ENCODE results near the gene LITAF.

LITAF gene

GRCh38 chr16:11586856-11587642 is at the start of gene LITAF:
Gene LITAF, minus strand, starts transcription at chr16:11586919. Its CDS starts 30,189 bp downstream, at chr16:11556730.
- Histone ChIP-seq H3K36me3 (ENCODE audit: control insufficient read depth, insufficient read depth, low read length) (no peaks in the 10 kb centered on the region), H3K4me1 (ENCODE audit: control insufficient read depth, insufficient read depth, low read length) (no peaks in the 10 kb centered on the region), H3K27ac (ENCODE audit: low read depth, low read length) (peak within 1 kb of the TSS; percentile 79), H3K4me3 (ENCODE audit: low read length) (peak within 1 kb of the TSS; percentile 73), H3K9ac (ENCODE audit: low read length) (peak within 1 kb of the TSS; percentile 76), H3K27me3 (ENCODE audit: control insufficient read depth, insufficient read depth, low read length) (no peaks in the 10 kb centered on the region)

- Histone ChIP-seq H3K27ac (ENCODE audit: low read depth, low read length) (no peak overlapping the region), H3K4me1 (ENCODE audit: control insufficient read depth, insufficient read depth, low read length) (peaks cover 21% of the 10 kb centered on the region), H3K4me3 (ENCODE audit: low read length) (no peak overlapping the region), H3K9ac (ENCODE audit: low read length) (no peak overlapping the region), H3K36me3 (ENCODE audit: control insufficient read depth, insufficient read depth, low read length) (no peaks in the 10 kb centered on the region), H3K27me3 (ENCODE audit: control insufficient read depth, insufficient read depth, low read length) (no peaks in the 10 kb centered on the region)
These were observed 49.5 kb upstream of the LITAF start for GRCh38 chr16:11636172-11636721.

- Histone ChIP-seq H3K9ac (ENCODE audit: low read length) (no peak overlapping the region), H3K4me1 (ENCODE audit: control insufficient read depth, insufficient read depth, low read length) (peaks cover 18% of the 10 kb centered on the region), H3K4me3 (ENCODE audit: low read length) (no peak overlapping the region), H3K27me3 (ENCODE audit: control insufficient read depth, insufficient read depth, low read length) (no peaks in the 10 kb centered on the region), H3K36me3 (ENCODE audit: control insufficient read depth, insufficient read depth, low read length) (no peaks in the 10 kb centered on the region), H3K27ac (ENCODE audit: low read depth, low read length) (no peak overlapping the region)
These were observed 49.0 kb upstream of the LITAF start for GRCh38 chr16:11635679-11636171.

- Histone ChIP-seq H3K36me3 (ENCODE audit: control insufficient read depth, insufficient read depth, low read length) (no peaks in the 10 kb centered on the region), H3K9ac (ENCODE audit: low read length) (no peak overlapping the region), H3K4me1 (ENCODE audit: control insufficient read depth, insufficient read depth, low read length) (peaks cover 13% of the 10 kb centered on the region), H3K27me3 (ENCODE audit: control insufficient read depth, insufficient read depth, low read length) (no peaks in the 10 kb centered on the region), H3K4me3 (ENCODE audit: low read length) (no peak overlapping the region), H3K27ac (ENCODE audit: low read depth, low read length) (no peak overlapping the region)
These were observed 48.5 kb upstream of the LITAF start for GRCh38 chr16:11635113-11635652.

GRCh38 chr16:11634312-11634711 is 47.6 kb upstream of the LITAF start:
- Histone ChIP-seq H3K4me3 (ENCODE audit: low read length) (no peak overlapping the region), H3K4me1 (ENCODE audit: control insufficient read depth, insufficient read depth, low read length) (peaks cover 8% of the 10 kb centered on the region), H3K36me3 (ENCODE audit: control insufficient read depth, insufficient read depth, low read length) (no peaks in the 10 kb centered on the region), H3K27ac (ENCODE audit: low read depth, low read length) (no peak overlapping the region), H3K9ac (ENCODE audit: low read length) (no peak overlapping the region), H3K27me3 (ENCODE audit: control insufficient read depth, insufficient read depth, low read length) (no peaks in the 10 kb centered on the region)

GRCh38 chr16:11633113-11633512 is 46.4 kb upstream of the LITAF start:
- H3K27me3 ChIP-seq (ENCODE audit: control insufficient read depth, insufficient read depth, low read length) = no peaks in the 10 kb centered on the region

GRCh38 chr16:11632455-11632939 is 45.8 kb upstream of the LITAF start:
- Histone ChIP-seq H3K36me3 (ENCODE audit: control insufficient read depth, insufficient read depth, low read length) (no peaks in the 10 kb centered on the region), H3K4me3 (ENCODE audit: low read length) (no peak overlapping the region), H3K27ac (ENCODE audit: low read depth, low read length) (peak overlapping the region; percentile 16), H3K27me3 (ENCODE audit: control insufficient read depth, insufficient read depth, low read length) (no peaks in the 10 kb centered on the region), H3K4me1 (ENCODE audit: control insufficient read depth, insufficient read depth, low read length) (peaks cover 8% of the 10 kb centered on the region), H3K9ac (ENCODE audit: low read length) (no peak overlapping the region)

More at GRCh38 chr16:11633113-11633512, 46.4 kb upstream of the LITAF start:
- Histone ChIP-seq H3K36me3 (ENCODE audit: control insufficient read depth, insufficient read depth, low read length) (no peaks in the 10 kb centered on the region), H3K4me1 (ENCODE audit: control insufficient read depth, insufficient read depth, low read length) (peaks cover 8% of the 10 kb centered on the region), H3K4me3 (ENCODE audit: low read length) (no peak overlapping the region), H3K27ac (ENCODE audit: low read depth, low read length) (no peak overlapping the region), H3K9ac (ENCODE audit: low read length) (no peak overlapping the region)

GRCh38 chr16:11631214-11631613 is 44.5 kb upstream of the LITAF start:
- H3K4me1 ChIP-seq (ENCODE audit: control insufficient read depth, insufficient read depth, low read length) = peaks cover 8% of the 10 kb centered on the region
- no peak overlapping the region for H3K27ac ChIP-seq (ENCODE audit: low read depth, low read length)

GRCh38 chr16:11630768-11631056 is 44.0 kb upstream of the LITAF start:
- peaks cover 8% of the 10 kb centered on the region for H3K4me1 ChIP-seq (ENCODE audit: control insufficient read depth, insufficient read depth, low read length)
- H3K27ac ChIP-seq (ENCODE audit: low read depth, low read length) = no peak overlapping the region

More at GRCh38 chr16:11631214-11631613, 44.5 kb upstream of the LITAF start:
- no peak overlapping the region for H3K4me3 ChIP-seq (ENCODE audit: low read length)
- H3K36me3 ChIP-seq (ENCODE audit: control insufficient read depth, insufficient read depth, low read length) = no peaks in the 10 kb centered on the region
- H3K27me3 ChIP-seq (ENCODE audit: control insufficient read depth, insufficient read depth, low read length) = no peaks in the 10 kb centered on the region
- H3K9ac ChIP-seq (ENCODE audit: low read length) = no peak overlapping the region

GRCh38 chr16:11630046-11630767 is 43.5 kb upstream of the LITAF start:
- Histone ChIP-seq H3K4me1 (ENCODE audit: control insufficient read depth, insufficient read depth, low read length) (peaks cover 8% of the 10 kb centered on the region), H3K27me3 (ENCODE audit: control insufficient read depth, insufficient read depth, low read length) (no peaks in the 10 kb centered on the region), H3K27ac (ENCODE audit: low read depth, low read length) (peak overlapping the region; percentile 57), H3K4me3 (ENCODE audit: low read length) (no peak overlapping the region), H3K36me3 (ENCODE audit: control insufficient read depth, insufficient read depth, low read length) (no peaks in the 10 kb centered on the region), H3K9ac (ENCODE audit: low read length) (no peak overlapping the region)

More at GRCh38 chr16:11630768-11631056, 44.0 kb upstream of the LITAF start:
- Histone ChIP-seq H3K9ac (ENCODE audit: low read length) (no peak overlapping the region), H3K36me3 (ENCODE audit: control insufficient read depth, insufficient read depth, low read length) (no peaks in the 10 kb centered on the region), H3K27me3 (ENCODE audit: control insufficient read depth, insufficient read depth, low read length) (no peaks in the 10 kb centered on the region), H3K4me3 (ENCODE audit: low read length) (no peak overlapping the region)

- H3K36me3 ChIP-seq (ENCODE audit: control insufficient read depth, insufficient read depth, low read length) = no peaks in the 10 kb centered on the region
- H3K4me3 ChIP-seq (ENCODE audit: low read length) = no peak overlapping the region
- peak overlapping the region; percentile 57 for H3K27ac ChIP-seq (ENCODE audit: low read depth, low read length)
- H3K4me1 ChIP-seq (ENCODE audit: control insufficient read depth, insufficient read depth, low read length) = peaks cover 8% of the 10 kb centered on the region
- H3K27me3 ChIP-seq (ENCODE audit: control insufficient read depth, insufficient read depth, low read length) = no peaks in the 10 kb centered on the region
- H3K9ac ChIP-seq (ENCODE audit: low read length) = peak overlapping the region; percentile 29
These were observed 42.6 kb upstream of the LITAF start for GRCh38 chr16:11629071-11630030.
